Neural crest cell (in vitro differentiated cells): ENCODE measurements around the gene HCLS1. TPM values are rescaled to one million over a fixed set of nuclear protein-coding genes. Genes with fewer than 3 reads are reported as not detected.

Experiments used
- total RNA-seq: library from RNA; stranded (reverse); gene quantifications from 2 replicates; pipeline ENCODE4 v1.2.1, GENCODE V29; 2021

The HCLS1 gene
- total RNA-seq, 1 donor from 2014 or later: 0.54 TPM

Other genes starting within 250 kb of the HCLS1 start
- 16.9 and 17.8 TPM in 2 replicates for gene POLQ, start 114.9 kb downstream of the HCLS1 start, total RNA-seq
- not detected in 2 replicates for gene ARGFX, start 93.0 kb downstream of the HCLS1 start, total RNA-seq
- not detected in 2 replicates for gene FBXO40, start 67.5 kb downstream of the HCLS1 start, total RNA-seq
- 31.4 and 33.2 TPM in 2 replicates for gene GOLGB1, start 88.8 kb upstream of the HCLS1 start, total RNA-seq
- 45.1 and 47.2 TPM in 2 replicates for gene IQCB1, start 174.2 kb upstream of the HCLS1 start, total RNA-seq
- gene EAF2, start 174.3 kb upstream of the HCLS1 start, total RNA-seq: 4.0 and 4.2 TPM in 2 replicates
- 1.2 and 1.4 TPM in 2 replicates for gene SLC15A2, start 233.5 kb upstream of the HCLS1 start, total RNA-seq